Occipital lobe (tissue), 2 donors: ENCODE results near the gene LIF. TPM values are rescaled to one million over a fixed set of nuclear protein-coding genes. Genes with fewer than 3 reads are reported as not detected.
A peak's percentile ranks its signal among the peaks of the same experiment; 100 is the strongest.

Experiments
- DNase-seq: peaks from one replicate; lab custom pipeline; 2025; lab: John Stamatoyannopoulos, UW
- total RNA-seq: library from RNA; depleted of rRNA; stranded (reverse); fragments of >200 nt; gene quantifications from one replicate; pipeline ENCODE4 v1.2.3, GENCODE V29; 2014

LIF gene
- total RNA-seq, 1 donor from 2014 or later = not detected

DNA sequence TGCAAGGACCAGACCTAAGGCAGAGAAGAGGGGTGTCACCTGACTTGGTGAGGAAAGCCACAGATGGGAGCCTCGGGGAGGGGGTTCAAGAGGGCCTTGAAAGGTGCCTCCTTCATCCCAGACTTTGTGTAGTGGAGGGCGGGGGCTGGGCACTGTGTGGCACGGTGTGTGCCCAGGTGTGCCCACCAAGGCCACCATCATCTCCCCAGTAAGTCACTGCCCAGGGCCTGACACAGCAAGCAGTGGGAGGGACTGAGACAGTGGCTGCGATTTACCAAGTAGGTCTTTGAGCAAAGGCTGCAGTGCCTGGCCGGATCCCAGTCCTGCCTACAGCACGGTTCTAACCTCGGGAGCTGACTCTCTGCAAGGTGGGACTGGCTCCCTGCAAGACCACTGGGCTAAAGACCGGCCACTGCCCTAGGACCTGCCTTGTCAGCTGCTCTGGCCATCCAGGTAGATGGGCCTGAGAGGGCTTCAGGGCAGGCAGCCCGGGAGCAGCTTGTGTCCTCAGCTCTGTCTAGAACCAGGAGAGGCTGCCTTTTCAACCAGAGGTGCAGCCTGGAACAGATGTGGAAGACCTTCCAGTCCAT, 18.7 kb upstream of the LIF start:
- no peak for DNase-seq

DNA sequence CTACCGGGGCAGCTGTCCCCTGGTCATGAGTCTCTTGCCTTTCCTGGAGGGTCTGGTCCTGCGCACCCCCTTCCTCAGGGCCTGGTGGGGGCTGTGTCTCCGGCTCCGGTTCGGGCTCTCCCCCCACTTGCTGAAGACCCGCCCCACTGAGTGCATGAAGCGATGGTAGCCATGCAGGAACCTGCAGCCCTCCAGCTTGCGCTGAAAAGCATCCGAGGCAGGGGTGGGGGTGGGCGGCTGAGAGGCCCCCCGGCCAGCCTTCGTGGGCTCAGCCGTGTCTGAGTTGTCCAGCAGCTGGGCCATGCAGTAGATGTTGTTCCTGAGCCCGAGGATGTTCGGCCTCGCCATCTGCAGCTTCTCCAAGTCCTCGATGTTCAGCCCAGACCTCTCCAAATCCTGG, 17.3 kb upstream of the LIF start:
- no peak for DNase-seq

DNA sequence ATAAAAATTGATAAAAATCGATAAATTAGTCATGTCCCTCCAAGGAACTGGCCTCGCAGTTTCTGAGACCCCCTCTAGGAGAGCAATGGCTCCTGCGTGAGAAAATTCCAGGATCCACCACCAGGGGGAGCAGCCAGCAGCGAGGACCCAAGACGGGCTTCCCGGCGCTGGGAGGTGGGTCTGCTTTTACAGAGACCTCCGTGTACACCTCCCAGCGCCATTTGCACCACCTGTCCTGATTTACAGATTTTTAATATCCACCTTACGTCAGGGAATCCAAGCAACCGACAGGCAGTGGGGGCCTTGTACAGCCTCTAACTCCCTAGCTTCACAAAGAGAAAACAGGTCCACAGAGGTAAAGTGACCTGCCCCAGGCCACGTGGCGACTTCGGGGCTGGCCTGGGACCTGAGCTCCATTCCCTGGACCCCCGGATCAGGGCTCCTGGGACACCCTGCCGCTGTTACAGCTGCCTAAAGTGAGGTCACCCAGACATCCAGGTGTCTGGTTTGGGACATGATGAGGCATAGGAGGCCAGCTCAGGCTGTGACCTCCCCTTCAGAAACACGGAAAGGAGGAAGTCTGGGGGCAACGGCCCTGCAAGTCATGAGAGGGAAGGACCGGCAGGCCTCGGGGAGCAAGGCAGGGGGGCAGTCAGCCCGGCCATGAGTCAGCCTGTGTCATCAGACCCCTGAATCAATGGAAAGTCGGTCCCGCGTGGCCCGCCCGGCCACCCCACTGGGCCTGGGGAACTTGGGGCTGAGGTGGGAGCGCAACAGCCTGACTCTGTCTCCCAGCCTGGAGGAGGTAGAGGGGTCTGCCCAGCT, 16.6 kb upstream of the LIF start:
- peak; percentile 24 for DNase-seq

DNA sequence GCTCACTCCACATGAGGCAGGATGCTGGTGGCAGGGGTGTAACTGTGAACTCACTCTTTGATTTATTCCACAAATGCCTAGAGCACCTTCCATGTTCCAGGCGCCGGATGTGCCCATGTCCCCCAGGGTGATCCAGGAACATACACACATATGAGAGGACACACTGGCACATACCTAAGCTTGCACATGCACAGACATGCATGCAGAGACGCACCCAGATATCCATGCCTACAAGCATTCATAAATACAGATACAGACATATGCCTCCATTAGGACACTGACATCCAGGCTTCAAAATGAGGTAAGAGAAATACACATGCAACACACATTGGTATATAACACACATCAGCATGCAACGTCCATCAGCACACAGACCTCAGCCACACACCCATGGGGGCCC, 15.6 kb upstream of the LIF start:
- no peak for DNase-seq

DNA sequence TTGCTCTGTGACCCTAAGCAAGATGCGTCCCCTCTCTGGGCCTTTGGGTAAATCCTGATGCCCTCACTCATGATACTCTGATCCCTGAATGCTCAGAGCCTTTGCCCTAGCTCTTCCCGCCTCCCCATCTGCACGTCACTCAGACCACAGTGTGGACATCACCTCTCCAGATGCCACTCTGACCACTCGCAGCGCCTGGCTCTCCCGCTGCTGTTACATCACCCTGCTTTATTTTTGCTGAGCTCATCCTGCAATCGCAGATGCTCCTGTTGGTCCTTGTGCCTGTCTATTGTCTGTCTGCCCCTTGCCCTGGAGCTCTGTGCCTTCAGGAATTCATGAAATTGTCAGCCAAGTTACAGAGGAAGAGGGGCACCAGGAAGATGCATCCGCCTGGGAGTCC, 14.6 kb upstream of the LIF start:
- no peak for DNase-seq

DNA sequence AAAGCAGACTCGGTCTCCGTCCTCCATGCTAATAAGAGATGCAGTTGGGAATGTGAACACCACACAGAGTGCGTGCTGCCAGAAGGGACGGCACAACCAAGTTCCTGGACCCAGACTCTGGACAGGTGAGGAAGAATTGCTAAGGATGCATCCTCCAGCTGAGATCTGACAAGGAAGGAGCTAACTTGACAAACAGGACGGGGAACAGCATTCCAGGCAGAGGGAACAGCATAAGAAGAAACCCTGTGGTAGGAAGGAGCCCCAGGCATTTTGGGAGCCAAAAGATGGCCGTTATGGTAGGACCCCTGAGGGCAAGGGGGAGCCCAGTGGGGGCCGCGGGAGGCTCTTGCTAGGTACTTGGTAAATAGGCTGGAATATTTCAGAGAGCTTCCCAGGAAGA, 14.1 kb upstream of the LIF start:
- no peak for DNase-seq

DNA sequence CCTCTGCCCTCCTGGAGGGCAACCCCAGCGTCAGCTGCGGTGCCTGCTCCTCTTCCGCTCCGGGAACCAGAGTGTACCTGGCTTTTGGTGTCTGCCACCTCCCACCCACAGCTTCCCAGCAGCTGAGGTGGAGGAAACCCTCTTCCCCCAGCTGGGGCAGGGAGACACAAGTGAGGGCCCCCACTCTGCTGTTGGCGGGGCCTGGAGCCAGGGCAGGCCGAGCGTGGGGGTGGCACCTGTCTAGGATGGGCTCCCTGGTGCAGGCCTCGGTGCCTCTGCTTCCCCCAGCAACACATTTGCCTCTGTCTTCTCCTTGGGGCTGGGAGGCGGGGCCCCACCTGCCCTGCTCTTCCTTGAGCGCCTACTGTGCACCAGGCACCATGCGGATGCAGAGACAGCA, 13.7 kb upstream of the LIF start:
- DNase-seq = no peak

DNA sequence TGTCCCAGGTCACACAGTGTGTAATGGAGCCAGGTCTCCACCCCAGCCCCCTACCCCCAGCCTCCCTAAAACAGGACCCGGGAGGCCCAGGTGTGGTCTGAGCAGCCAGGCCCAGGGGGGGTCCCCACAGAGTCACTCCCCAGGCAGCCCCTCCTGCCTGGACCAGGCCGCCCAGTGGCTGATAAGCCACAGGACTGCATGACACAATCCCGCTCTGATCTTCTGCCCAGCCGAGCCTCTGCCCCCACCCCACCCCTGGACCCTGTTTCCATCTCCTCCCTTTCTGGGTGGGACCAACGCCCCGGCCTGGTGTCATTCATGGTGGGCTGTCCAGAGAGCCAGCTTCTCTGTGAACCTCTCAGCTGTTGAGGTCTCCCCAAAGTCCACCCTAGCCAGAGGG, 7.8 kb upstream of the LIF start:
- DNase-seq = no peak

DNA sequence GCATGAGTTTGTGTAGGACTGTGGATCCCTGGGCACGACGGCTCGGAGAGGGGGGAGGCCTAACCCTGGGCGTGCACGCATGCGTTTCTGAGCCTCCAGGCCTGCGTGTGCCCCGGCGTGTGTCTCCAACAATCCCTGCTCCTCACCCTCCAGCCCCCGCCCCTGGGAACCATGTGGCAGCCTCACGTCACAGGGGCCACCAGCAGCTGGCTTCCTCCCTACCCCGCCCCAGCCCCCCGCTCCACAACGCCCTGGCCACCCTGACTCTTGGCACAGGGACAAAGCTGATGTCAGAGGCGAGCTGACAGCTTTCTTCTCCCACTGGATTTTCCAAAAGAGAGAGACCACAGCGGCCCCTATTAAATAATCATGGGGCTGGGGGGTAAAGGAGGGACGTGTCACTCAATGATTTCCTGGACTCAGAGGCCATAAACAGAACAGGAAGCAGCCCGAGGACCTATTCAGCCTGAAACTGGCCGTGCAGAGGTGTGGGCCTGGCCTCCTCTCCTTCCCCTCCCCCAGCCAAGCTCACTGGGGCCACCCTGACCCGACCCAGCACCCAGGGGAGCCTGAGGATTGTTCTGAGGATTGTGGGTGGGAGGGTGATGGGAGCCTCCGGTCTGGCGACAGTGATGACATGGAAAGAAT, 6.8 kb upstream of the LIF start:
- DNase-seq = peak; percentile 15

DNA sequence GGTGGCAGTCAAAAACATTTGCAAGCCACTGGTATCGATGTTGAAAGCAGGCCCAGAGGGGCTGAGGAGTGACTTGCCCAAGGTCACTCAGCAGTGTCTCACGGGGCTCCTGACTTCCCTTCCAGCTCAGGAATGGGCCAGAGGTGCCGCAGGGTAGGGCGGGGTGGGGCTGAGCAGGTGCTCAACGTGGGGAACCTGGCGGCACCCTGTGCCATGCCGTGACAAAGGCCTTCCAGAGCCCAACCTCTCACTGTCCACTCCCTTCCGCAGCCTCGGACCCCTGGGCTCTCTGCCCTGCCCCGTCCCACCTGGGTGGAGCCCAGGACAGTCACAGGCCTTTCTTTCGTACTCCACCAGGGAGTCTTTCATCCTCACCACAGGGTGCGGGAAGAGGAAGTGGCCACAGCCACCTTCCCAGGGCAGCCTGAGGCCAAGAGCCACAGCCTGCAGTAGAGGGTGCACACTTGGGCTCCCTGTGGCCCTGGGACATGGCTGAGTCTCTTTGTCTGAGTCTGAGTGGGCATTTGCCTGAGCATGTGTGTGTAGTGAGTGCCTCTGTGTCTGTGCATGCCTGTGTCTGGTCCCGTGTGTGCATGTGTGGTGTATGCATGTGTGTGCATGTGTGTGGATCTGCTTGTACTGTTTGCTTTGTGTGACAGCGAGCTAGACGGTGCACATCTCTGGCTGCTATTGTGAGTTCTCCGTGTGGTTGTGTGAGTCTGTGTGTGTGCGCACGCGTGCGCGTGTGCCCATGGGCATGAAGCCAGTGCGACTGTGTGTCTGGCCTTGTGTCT, 6.0 kb upstream of the LIF start:
- no peak for DNase-seq

DNA sequence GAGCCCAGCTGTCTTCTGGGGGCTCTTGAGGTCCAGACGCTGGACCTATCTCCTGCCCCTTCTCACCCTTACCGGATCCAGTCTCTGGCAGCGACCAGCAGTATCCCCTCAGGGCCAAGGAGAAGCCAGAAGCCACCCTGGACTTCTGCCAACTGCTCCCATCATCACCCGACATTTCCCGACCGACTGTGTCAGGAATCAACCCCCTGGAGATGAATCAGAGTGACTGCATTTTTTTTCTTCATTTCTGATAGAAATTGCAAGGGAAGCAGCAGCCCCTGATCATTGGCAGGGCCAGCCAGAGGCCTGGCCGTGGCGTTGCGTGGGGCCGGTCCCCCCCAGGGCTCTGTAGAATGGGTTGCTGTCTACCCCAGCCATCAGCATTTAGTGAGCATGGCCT, 5.2 kb upstream of the LIF start:
- DNase-seq = no peak

DNA sequence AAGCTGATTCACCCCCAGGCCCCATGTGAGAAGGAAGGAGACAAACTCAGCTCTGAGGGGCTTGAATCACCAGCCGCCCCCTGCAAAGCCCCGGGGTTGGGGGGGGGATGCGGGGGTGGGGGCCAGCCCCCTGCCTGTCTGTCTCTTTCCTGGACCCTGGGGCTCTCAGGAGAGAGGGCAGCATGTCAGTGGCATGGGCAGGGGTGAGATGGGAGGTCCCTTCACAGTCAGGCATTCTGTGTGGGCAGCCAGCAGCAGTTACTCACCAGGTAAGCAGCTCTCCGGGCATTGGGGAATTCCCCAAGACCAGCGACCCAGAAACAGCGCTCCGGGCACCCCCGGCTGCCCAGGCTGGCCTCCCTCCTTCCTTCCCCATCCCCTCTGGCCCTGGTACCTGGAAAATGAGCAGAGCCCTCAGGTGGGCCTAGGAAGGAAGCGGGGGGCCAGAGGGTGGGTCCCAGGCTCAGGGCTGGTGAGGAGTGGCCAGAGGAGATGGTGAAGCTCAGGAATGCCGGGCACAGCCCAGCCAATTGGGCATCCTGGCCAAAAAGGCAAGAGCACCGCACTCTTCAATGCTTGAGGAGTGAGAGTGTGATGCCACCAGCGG, 4.2 kb upstream of the LIF start:
- DNase-seq = no peak

DNA sequence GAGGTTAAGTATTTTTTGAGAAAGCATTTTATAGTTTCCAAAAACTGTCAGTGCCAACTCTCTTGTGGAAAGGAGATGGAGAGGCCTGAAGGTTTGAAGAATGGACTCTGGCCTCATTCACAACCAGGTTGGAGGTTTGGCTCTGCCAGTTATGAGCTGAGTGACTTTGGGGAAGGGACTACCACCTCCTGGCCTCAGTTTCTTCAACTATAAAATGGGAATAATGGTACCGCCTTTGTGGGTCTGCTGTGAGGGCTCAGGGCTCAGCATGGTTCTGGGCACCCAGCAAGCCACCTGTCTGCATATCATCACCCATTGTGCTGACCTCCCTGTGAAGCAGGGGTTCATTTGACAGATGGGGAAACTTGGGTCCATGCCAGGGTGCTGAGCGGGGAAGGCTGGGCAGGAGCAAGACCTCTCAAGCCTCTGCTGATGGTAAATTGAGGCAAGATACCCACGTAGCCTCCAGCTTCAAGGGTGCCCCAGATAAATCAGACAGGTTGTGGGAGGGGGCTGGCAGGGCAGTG, 3.5 kb upstream of the LIF start:
- DNase-seq = no peak

DNA sequence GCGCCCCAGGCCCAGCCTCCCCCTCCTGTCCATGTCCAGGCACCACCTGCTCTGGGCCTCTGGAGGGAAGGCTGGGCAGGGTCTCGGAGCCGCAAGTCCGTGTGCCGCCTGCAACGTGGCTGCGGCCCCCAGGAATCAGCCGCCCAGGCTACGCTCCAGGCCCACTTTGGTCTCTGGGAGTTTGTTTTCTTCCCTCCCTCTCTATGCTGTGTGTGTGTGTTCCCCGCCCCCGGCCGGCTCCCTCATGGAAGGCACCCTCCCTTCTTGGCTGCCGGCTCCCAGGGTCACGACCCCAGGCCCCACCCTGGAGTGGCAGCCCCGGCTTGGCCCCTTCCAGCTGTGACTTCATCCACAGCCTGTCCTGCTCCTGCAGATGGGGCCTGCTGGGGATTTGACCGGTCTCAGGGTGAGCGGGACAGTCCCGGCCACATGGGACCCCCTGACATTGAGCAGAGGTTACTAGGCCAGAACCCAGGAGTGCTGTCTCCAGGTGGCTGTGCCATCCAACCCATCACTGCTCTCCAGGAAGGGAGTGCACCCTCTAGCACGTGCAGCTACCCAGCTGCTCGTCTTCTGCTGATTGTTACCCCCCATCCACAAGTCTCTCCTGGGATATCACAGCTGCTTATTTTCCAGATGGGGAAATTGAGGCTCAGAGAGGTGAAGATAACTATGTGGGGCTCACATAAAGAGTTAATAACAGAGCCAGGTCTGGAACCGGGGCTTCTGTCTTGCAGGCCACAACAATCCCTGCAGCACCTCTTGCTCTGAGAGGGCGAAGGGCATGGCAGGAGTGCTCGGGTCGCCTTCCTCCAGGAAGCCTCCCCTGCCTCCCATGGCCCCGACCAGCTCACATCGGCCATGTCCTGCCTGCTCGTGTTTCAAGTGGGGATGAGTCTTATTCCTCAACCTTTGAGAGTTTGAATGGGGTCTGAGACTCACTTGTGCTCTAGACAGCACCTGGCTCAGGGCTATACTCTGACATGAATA, 2.8 kb upstream of the LIF start:
- DNase-seq = no peak

DNA sequence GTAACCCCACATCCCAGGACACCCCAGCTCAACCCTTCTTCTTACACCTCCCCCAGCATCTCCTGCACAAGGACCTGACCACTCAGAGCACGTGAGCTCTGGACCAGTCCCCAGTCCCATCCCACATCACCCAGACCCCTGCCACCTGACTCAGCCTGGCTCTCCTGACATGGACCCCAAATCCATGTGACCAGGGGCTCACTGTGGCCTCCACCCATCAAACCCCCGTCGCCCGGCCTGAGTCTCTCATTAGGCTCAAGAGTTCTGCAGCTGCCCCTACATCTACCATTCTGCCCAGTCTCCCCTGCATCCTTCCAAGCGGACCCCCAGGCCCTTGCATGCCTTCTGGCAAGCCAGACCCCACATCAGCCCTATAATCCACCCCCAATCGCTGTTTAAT, 1.9 kb upstream of the LIF start:
- DNase-seq = no peak

DNA sequence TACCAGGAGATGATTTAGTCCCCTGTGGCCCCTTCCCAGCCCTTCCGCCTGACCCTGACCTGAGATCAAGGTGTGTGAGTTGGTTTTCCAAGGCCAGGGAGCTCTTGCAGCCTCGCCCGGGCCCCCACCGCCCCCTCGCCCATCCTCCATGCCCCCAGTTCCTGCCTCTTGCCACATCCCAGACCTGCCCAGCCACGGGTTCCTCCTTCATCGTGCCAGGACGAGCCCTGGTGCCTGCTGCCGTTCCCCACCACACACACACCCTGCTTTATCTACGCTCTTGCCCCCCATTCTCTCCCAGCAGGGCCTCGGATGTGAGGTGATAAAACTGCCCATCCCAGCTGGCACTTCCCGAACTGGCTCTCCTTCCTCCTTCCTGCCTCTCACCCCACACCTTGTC, 1.4 kb upstream of the LIF start:
- DNase-seq = no peak

DNA sequence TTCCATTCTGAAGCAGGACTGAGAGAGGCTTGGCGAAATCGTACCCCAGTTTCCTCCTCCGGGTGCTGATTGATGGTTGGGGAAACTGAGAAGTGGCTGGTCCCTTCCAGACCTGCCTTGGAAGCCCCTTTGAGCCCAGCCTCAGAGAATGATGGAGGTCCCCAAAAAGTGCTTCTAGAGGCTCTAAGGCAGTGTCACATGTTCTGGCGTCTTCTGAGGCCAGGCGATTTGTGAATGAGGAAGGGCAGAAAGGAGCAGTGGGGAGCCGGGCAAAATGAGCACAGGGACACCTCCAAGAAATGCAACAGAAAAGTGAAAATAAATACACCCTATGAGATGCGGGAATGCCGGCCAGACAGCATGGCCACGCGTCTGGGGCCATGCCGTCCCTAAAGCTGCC, 1.0 kb upstream of the LIF start:
- no peak for DNase-seq

DNA sequence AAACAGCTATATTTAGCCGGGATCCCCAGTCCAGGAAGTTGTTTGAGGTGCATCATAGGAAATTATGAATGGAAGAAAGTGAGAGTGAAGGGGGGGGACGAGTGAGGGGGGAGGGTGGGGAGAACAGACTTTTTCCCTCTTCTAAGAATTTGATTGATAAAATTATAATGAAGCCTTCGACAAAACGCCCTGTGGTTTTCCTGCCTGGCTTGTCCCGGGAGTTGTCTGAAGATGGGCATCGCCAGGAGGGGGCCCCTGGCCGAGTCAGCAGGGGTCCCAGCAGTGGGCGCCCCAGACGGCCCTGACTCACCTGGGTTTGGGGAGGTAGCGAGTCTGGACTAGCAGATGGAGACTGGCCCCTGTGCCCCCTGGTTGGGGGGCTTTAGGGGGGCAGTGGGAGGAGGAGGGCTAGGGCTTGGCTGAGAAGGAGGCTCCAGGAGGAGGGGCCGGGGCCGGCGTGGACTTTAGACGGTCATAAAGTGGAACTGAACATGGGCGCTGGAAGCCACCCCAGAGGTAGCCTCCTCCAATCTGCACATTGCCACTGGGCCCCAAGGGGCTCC, 336 bp upstream of the LIF start:
- no peak for DNase-seq

DNA sequence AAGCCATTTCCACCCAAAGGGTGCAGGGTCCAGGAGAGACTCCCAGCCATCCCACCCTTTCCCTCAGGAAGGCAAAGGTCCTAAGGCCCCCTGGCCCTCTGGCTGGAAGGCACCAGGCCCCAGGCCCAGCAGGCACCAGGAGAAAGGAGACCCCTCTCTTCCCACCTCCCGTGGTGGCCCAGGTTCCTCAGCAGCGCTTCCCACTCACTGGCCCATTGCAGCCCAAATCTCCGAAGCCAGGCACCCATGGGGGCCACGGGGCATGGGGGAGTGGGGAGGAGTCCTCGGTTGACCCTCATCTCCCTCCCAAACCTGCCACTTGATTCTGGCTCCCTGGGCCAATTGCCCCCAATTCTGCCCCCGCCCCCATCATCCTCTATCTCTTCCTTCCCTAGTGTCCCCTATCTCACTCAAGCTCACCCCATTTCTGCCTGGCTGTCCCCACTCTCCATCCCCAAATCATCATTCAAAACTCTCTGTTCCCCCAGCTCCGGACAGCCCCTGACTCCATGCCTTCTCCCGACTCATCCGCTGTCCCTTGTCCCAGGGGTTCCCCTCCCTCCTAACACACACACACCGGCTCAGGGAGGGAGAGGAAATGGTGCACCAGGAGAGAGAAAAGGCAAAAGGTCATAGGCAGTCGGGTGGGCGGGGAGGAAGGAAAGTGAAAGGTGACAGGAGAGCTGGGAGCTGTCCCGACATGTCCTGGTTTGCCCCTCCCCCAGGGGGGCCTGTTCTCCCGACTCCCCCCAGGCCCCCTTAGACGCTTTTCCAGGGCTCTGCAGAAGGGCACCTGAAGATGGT, 1.2 kb downstream of the LIF start:
- no peak for DNase-seq
